ENCODE results near the gene USP32. TPM values are rescaled to one million over a fixed set of nuclear protein-coding genes. Genes with fewer than 3 reads are reported as not detected.

The USP32 gene
- total RNA-seq, 1 experiment from 2014 or later: 73.5 TPM

- peaks cover 67% of the 10 kb centered on the region for H3K27me3 Mint-ChIP-seq (ENCODE audit: low read depth)
- peaks cover 12 to 27% of the 10 kb centered on the region in 2 experiments for H3K4me1 Mint-ChIP-seq
- WGBS (ENCODE audit: extremely low coverage, insufficient read length, low lambda C conversion rate): no CpG with 5 or more reads among the region's 13 CpGs
- Histone ChIP-seq H2BK20ac (ENCODE audit: low read depth, low read length, poor library complexity, severe bottlenecking) (no peak overlapping the region), H3K4me2 (ENCODE audit: insufficient read depth, insufficient read length, low read length) (peak overlapping the region; percentile 75), H3K9me3 (ENCODE audit: control insufficient read depth, low read depth, low read length) (no peaks in the 10 kb centered on the region), H2BK12ac (ENCODE audit: insufficient read length, low read depth, low read length) (no peak overlapping the region), H2AFZ (ENCODE audit: low read length) (no peak overlapping the region), H3K18ac (ENCODE audit: insufficient read length, low read depth, low read length) (no peak overlapping the region), H2AK5ac (ENCODE audit: insufficient read length, low read length) (no peak overlapping the region), H3T11ph (ENCODE audit: low read length) (no peak overlapping the region), H3K9ac (ENCODE audit: extremely low read depth, insufficient read length, low read length) (no peak overlapping the region), H2BK120ac (ENCODE audit: low read depth, low read length, poor library complexity, severe bottlenecking) (no peak overlapping the region), H3K14ac (ENCODE audit: insufficient read depth, low read length) (no peak overlapping the region), H3K23ac (ENCODE audit: insufficient read length, low read depth, low read length) (no peak overlapping the region), H3K4ac (ENCODE audit: low read depth, low read length) (no peak overlapping the region), H4K8ac (replicated peaks; ENCODE audit: insufficient read length, low read depth, low read length) (no peak overlapping the region), H3K27ac (ENCODE audit: insufficient read length, low read depth, low read length) (no peak overlapping the region), H3K79me1 (ENCODE audit: insufficient read depth, low read depth, low read length, poor library complexity, severe bottlenecking) (no peaks in the 10 kb centered on the region), H4K5ac (ENCODE audit: insufficient read length, low read depth, low read length) (no peak overlapping the region), H4K20me1 (ENCODE audit: control insufficient read depth, insufficient read depth, insufficient read length) (no peaks in the 10 kb centered on the region), H3K27me3 (ENCODE audit: insufficient read depth, low read length) (peaks cover 39% of the 10 kb centered on the region), H3K23me2 (ENCODE audit: insufficient read length, low read depth, low read length, poor library complexity, severe bottlenecking) (peaks cover 14% of the 10 kb centered on the region), H2BK5ac (ENCODE audit: insufficient read length, low read length) (no peak overlapping the region), H2BK15ac (ENCODE audit: low read depth, low read length) (no peak overlapping the region), H3K56ac (ENCODE audit: insufficient read length, low read depth, low read length) (no peak overlapping the region), H4K91ac (ENCODE audit: insufficient read length, low read depth, low read length) (no peak overlapping the region), H3K4me1 (ENCODE audit: insufficient read depth, low read length) (no peaks in the 10 kb centered on the region), H3K79me2 (ENCODE audit: insufficient read depth, low read length) (no peaks in the 10 kb centered on the region)
- H3K9me3 Mint-ChIP-seq: peaks cover 0 to 2% of the 10 kb centered on the region in 2 experiments; a peak in 1 of 5 replicates
- H3K27ac Mint-ChIP-seq: no peak overlapping the region
- no peak for TF ChIP-seq CTCF (conservative IDR thresholded peaks at IDR 0.05)
- peaks cover 2 to 14% (median 7%) of the 10 kb centered on the region in 3 experiments; a peak in 6 of 7 replicates for H3K36me3 Mint-ChIP-seq (ENCODE audit: insufficient read depth in 1 of 3, low read depth in 3 of 3)
- peak overlapping the region; percentile 81 to 93 for H3K4me3 Mint-ChIP-seq
- no peak for DNase-seq
Measured at GRCh38 chr17:60135951-60136666, 255.8 kb downstream of the USP32 start.
